ENCODE measurements around the gene LDLR. TPM values are rescaled to one million over a fixed set of nuclear protein-coding genes. Genes with fewer than 3 reads are reported as not detected.

The LDLR gene
- total RNA-seq, 1 donor from 2014 or later: 153 TPM

DNA sequence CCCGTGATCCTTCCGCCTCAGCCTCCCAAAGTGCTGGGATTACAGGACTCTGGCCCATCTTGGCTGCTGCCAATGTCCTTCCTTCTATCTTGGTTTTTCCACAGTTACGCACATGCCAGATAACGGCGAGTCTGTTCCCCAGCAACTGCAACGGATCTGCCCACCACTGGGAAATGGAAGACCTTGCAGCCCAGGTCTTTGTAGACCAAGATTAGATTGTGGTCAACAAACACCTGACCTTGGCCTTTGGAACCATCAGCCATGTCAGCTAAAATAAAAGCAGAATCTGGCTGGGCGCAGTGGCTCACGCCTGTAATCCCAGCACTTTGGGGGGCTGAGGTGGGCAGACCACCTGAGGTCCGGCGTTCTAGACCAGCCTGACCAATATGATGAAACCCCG, 10.4 kb upstream of the LDLR start:
- H3K9me3 Mint-ChIP-seq (ENCODE audit: unreplicated experiment): no peaks in the 10 kb centered on the region
- no peak overlapping the region for H3K4me3 Mint-ChIP-seq (ENCODE audit: unreplicated experiment)
- TF ChIP-seq, protein P1, sequence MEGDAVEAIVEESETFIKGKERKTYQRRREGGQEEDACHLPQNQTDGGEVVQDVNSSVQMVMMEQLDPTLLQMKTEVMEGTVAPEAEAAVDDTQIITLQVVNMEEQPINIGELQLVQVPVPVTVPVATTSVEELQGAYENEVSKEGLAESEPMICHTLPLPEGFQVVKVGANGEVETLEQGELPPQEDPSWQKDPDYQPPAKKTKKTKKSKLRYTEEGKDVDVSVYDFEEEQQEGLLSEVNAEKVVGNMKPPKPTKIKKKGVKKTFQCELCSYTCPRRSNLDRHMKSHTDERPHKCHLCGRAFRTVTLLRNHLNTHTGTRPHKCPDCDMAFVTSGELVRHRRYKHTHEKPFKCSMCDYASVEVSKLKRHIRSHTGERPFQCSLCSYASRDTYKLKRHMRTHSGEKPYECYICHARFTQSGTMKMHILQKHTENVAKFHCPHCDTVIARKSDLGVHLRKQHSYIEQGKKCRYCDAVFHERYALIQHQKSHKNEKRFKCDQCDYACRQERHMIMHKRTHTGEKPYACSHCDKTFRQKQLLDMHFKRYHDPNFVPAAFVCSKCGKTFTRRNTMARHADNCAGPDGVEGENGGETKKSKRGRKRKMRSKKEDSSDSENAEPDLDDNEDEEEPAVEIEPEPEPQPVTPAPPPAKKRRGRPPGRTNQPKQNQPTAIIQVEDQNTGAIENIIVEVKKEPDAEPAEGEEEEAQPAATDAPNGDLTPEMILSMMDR (IDR thresholded peaks at IDR 0.05; ENCODE audit: insufficient read depth, low read depth, low read length): no peak
- TF ChIP-seq EZH2 (IDR thresholded peaks at IDR 0.05; ENCODE audit: insufficient read depth, low read length): no peak
- H3K36me3 ChIP-seq (ENCODE audit: insufficient read depth, low read length): no peaks in the 10 kb centered on the region
- H3K27me3 Mint-ChIP-seq (ENCODE audit: low read depth, unreplicated experiment): no peaks in the 10 kb centered on the region
- H3K79me2 ChIP-seq (ENCODE audit: insufficient read depth, low read length): no peaks in the 10 kb centered on the region
- H3K4me2 ChIP-seq (ENCODE audit: low read length): no peak overlapping the region
- DNase-seq (ENCODE audit: low read depth) (no peak), FAIRE-seq (no peak)
- H3K4me1 Mint-ChIP-seq (ENCODE audit: low read depth, unreplicated experiment): peaks cover under 1% of the 10 kb centered on the region
- H3K36me3 Mint-ChIP-seq (ENCODE audit: low read depth, unreplicated experiment): no peaks in the 10 kb centered on the region
- H3K4me3 ChIP-seq (ENCODE audit: insufficient read depth, low read depth, low read length): no peak overlapping the region
- no peak overlapping the region for H3K27ac ChIP-seq (ENCODE audit: low read depth, low read length)
- no peak overlapping the region for H2AFZ ChIP-seq (ENCODE audit: low read depth, low read length)
- no peak overlapping the region for H3K9ac ChIP-seq (ENCODE audit: low read length)
- H4K20me1 ChIP-seq (ENCODE audit: insufficient read depth, low read length): no peaks in the 10 kb centered on the region
- no peaks in the 10 kb centered on the region for H3K4me1 ChIP-seq (ENCODE audit: insufficient read depth, low read length)
- no peaks in the 10 kb centered on the region for H3K27me3 ChIP-seq (ENCODE audit: insufficient read depth, low read length)
- H3K27ac Mint-ChIP-seq (ENCODE audit: unreplicated experiment): no peak overlapping the region
- no peaks in the 10 kb centered on the region for H3K9me3 ChIP-seq (ENCODE audit: insufficient read depth, low read depth, low read length)

- Histone ChIP-seq H3K27ac (ENCODE audit: low read depth, low read length) (no peak overlapping the region), H3K4me3 (ENCODE audit: insufficient read depth, low read depth, low read length) (no peak overlapping the region), H4K20me1 (ENCODE audit: insufficient read depth, low read length) (no peaks in the 10 kb centered on the region), H3K9ac (ENCODE audit: low read length) (no peak overlapping the region), H3K36me3 (ENCODE audit: insufficient read depth, low read length) (no peaks in the 10 kb centered on the region), H3K4me2 (ENCODE audit: low read length) (no peak overlapping the region), H3K4me1 (ENCODE audit: insufficient read depth, low read length) (peaks cover 3% of the 10 kb centered on the region), H3K9me3 (ENCODE audit: insufficient read depth, low read depth, low read length) (no peaks in the 10 kb centered on the region), H3K79me2 (ENCODE audit: insufficient read depth, low read length) (no peaks in the 10 kb centered on the region), H2AFZ (ENCODE audit: low read depth, low read length) (no peak overlapping the region), H3K27me3 (ENCODE audit: insufficient read depth, low read length) (no peaks in the 10 kb centered on the region)
- DNase-seq (ENCODE audit: low read depth): no peak
- peaks cover 3% of the 10 kb centered on the region for H3K4me1 Mint-ChIP-seq (ENCODE audit: low read depth, unreplicated experiment)
- no peak overlapping the region for H3K4me3 Mint-ChIP-seq (ENCODE audit: unreplicated experiment)
- TF ChIP-seq, protein P1 (IDR thresholded peaks at IDR 0.05; ENCODE audit: insufficient read depth, low read depth, low read length): no peak
- TF ChIP-seq EZH2 (IDR thresholded peaks at IDR 0.05; ENCODE audit: insufficient read depth, low read length): no peak
- no peaks in the 10 kb centered on the region for H3K36me3 Mint-ChIP-seq (ENCODE audit: low read depth, unreplicated experiment)
- H3K27me3 Mint-ChIP-seq (ENCODE audit: low read depth, unreplicated experiment): no peaks in the 10 kb centered on the region
- H3K27ac Mint-ChIP-seq (ENCODE audit: unreplicated experiment): peak overlapping the region; percentile 30
- FAIRE-seq: no peak
- no peaks in the 10 kb centered on the region for H3K9me3 Mint-ChIP-seq (ENCODE audit: unreplicated experiment)
These were observed 9.3 kb upstream of the LDLR start for GRCh38 chr19:11079999-11080398.

DNA sequence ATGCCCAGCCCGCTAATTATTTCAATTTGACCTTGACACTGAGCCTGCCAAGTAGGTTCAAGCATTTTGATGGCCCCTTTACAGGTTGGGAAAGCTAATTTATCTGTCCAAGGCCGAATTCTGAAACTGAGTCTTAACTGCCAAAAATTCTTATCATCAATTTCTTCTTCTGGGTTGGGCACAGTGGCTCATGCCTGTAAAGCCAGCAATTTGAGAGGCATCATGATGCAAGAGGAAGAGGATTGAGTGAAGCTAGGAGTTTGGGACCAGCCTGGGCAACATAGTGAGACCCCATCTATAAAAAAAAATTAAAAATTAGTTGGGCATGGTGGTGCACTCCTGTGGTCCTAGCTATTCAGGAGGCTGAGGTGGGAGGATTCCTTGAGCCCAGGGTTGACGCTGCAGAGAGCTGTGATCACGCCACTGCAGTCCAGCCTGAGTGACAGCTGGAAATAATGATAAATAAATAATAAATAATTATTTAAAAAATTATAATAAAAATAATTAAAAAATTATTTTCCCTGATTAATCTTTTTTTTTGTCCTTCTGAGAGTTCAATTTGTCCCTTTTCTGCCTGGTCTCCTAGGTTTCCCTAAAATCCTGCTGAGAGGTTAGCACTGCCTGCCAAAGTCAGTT, 1.3 kb upstream of the LDLR start:
- DNase-seq (ENCODE audit: low read depth) (no peak), FAIRE-seq (no peak)
- peak overlapping the region; percentile 82 for H3K4me2 ChIP-seq (ENCODE audit: low read length)
- no peak overlapping the region for H2AFZ ChIP-seq (ENCODE audit: low read depth, low read length)
- no peak overlapping the region for H3K27ac Mint-ChIP-seq (ENCODE audit: unreplicated experiment)
- H3K9ac ChIP-seq (ENCODE audit: low read length): peak overlapping the region; percentile 88
- peaks cover 22% of the 10 kb centered on the region for H4K20me1 ChIP-seq (ENCODE audit: insufficient read depth, low read length)
- no peaks in the 10 kb centered on the region for H3K36me3 ChIP-seq (ENCODE audit: insufficient read depth, low read length)
- no peaks in the 10 kb centered on the region for H3K27me3 Mint-ChIP-seq (ENCODE audit: low read depth, unreplicated experiment)
- peak overlapping the region; percentile 84 for H3K27ac ChIP-seq (ENCODE audit: low read depth, low read length)
- peaks cover 31% of the 10 kb centered on the region for H3K79me2 ChIP-seq (ENCODE audit: insufficient read depth, low read length)
- peaks cover 34% of the 10 kb centered on the region for H3K4me1 ChIP-seq (ENCODE audit: insufficient read depth, low read length)
- H3K9me3 Mint-ChIP-seq (ENCODE audit: unreplicated experiment): no peaks in the 10 kb centered on the region
- H3K4me3 ChIP-seq (ENCODE audit: insufficient read depth, low read depth, low read length): no peak overlapping the region
- H3K36me3 Mint-ChIP-seq (ENCODE audit: low read depth, unreplicated experiment): no peaks in the 10 kb centered on the region
- TF ChIP-seq EZH2 (IDR thresholded peaks at IDR 0.05; ENCODE audit: insufficient read depth, low read length): no peak
- TF ChIP-seq, protein P1 (IDR thresholded peaks at IDR 0.05; ENCODE audit: insufficient read depth, low read depth, low read length): no peak
- H3K27me3 ChIP-seq (ENCODE audit: insufficient read depth, low read length): no peaks in the 10 kb centered on the region
- no peak overlapping the region for H3K4me3 Mint-ChIP-seq (ENCODE audit: unreplicated experiment)
- H3K4me1 Mint-ChIP-seq (ENCODE audit: low read depth, unreplicated experiment): peaks cover 21% of the 10 kb centered on the region
- H3K9me3 ChIP-seq (ENCODE audit: insufficient read depth, low read depth, low read length): no peaks in the 10 kb centered on the region

All from astrocyte (in vitro differentiated cells and primary cell).